HG02973 (cell line): ENCODE measurements around the gene SPATA2.

Experiments used
- ATAC-seq: cut with Tn5 transposase; IDR thresholded peaks from one replicate; pipeline ENCODE4 v1.9.1; 2021; ENCODE audit warnings: moderate library complexity; ENCODE audit not compliant: unreplicated experiment

The SPATA2 gene

DNA sequence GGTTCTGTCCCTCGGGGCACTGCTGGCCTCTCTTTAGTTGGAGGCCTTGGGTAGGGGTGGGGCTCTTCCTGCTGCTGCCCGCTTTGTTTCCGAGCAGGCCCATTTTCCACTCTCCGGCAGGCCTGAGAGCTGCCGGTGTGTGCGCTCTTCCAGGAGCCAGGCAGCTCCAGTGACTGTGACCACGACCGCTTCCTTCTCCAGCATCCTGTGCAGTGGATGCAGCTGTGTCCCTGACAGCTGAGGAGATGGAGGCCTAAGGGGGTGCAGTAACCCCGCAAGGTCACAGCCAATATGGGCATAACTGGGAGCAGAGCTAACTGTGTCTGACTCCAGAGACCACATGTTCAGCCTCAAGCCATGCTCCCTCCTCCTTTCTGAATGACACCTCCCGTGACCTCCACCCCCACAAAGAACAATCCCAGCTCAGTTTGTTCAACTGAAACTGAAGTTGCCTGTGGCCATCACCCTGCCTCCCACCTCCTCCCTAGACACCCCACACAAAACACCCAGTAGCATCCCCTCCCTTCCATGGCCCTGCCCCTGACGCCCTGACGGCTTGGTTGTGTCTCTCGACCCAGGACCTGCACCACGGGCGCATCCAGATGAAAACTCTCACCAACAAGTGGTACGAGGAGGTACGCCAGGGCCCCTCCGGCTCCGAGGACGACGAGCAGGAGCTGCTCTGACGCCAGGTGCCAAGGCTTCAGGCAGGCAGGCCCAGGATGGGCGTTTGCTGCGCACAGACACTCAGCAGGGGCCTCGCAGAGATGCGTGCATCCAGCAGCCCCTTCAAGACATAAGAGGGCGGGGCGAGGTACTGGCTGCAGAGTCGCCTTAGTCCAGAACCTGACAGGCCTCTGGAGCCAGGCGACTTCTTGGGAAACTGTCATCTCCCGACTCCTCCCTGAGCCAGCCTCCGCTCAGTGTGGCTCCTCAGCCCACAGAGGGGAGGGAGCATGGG is 27.8 kb downstream of the SPATA2 start:
- ATAC-seq = no peak

DNA sequence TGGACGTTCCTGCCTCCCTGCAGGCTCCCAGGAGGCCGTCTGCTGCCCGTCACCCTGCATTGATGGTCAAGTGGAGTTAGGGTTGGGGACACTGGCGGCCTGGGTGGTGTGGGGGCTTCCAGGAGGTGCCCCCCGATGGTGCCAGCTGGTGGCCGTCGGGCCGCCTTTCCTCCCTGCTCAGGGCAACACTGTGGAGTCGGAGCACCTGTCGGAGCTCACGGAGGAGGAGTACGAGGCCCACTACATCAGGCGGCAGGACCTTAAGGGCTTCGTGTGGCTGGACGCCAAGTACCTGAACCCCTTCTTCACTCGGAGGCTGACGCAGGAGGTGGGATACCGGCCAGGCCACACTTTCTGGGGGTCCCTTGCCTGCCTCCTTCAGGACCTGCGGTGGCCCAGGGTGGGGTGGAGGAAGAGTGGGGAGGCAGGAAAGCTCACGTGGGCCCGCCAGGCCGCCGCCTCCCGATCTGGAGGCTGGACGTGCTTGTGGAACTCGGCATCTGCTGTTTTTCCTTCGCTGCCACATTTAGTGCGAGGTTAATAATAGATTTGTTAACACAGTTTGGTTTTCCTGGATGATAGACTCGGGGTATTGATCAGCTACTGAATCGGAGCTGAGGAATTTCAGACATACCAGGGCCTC is 28.6 kb downstream of the SPATA2 start:
- ATAC-seq = no peak

DNA sequence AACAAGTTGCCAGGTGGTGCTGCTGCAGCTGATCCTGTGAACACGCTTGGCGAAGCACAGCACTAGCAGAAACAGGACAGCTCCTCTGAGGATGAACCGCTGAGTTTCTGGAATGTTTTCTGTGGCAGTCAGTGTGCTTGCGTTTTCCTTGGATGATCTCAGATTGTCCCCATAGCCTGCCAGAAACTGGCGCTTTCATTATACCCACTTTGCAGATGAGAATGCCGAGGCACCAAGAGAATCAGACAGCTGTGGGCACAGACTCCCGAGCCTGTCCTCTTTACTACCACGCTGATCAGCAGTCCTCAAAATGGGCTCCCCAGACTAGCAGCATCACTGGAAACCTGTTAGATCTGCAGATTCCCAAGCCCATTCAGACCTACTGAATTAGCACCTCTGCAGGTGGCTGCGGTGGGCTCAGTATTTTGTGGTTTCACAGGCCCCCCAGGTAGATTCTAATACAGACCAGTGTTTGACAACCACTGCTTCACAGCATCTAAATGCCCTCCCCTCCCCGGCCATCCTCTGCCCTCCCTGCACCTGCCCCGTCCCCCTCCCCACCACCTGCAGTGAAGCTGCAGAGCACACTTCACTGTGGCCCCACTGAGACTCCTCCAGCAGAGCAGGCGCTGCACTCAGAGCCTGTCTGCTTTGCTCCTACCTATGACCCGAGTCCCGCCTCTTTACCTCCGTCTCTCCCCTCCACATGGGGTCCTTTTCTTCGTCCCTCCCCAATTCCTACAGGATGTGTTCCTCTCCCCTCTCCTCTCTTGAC is 29.6 kb downstream of the SPATA2 start:
- no peak for ATAC-seq

DNA sequence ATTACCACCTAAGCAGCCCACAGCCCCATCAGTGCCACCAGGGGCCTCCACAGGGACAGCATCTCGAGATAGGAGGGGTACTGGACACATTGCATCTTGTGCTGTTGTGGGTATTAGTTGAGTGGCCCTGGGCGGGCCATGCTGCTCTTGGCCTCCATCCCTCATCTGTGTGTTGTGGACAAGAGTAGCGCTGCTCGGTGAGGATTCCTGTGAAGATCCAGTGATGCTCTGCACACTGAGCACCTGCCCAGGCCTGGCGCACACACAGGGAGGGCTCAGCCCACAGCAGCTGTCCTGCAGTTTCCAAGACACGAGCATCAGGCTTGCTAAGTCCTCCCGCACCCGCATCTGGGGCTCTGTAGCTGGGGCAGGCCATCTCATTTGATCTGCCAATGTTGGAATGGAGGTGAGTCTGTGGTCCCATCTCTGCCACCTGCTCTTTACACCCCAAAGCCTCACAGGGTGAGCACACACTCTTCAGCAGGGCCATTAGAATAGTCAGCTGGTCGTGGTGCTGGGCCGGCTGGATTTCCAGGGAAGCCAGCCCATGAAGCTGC is 32.0 kb downstream of the SPATA2 start:
- ATAC-seq = no peak

DNA sequence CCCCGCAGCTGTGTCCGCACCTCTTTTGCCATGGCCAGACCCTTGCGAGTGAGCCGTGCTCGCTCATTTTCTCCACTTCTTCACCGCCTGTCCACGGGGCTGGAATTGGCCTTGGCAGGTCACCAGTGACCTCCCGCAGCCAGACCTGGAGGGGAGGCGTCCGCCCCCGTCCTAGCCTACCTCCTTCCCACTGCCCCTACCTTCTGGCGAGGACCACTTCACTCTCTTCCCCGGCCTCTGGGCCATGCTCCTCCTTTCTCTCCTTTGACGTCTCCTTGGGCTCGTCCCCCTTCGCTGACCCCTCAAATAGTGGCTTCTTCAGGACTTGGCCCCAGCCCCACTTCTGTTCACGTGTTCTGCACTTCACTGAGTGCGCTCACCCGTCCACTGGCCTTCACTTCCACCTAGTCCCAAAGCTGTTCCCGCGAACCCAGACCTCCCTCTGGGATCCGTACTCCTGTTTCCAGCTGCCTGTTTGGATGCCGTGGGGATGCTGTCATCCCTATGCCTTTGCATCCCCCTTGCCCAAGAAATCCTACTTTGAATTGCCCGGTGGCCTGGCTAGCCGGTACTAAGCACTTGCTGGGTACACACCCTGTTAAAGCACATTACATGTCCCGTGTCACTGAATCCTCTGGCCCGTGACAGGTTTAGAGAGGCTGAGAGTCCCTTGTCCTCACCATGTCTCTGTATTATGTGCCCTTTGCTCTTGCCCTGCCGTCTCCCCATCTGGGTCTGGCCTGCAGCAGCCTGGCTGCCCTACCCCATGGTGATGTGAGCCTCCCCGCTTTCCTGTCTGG is 33.0 kb downstream of the SPATA2 start:
- ATAC-seq = no peak

DNA sequence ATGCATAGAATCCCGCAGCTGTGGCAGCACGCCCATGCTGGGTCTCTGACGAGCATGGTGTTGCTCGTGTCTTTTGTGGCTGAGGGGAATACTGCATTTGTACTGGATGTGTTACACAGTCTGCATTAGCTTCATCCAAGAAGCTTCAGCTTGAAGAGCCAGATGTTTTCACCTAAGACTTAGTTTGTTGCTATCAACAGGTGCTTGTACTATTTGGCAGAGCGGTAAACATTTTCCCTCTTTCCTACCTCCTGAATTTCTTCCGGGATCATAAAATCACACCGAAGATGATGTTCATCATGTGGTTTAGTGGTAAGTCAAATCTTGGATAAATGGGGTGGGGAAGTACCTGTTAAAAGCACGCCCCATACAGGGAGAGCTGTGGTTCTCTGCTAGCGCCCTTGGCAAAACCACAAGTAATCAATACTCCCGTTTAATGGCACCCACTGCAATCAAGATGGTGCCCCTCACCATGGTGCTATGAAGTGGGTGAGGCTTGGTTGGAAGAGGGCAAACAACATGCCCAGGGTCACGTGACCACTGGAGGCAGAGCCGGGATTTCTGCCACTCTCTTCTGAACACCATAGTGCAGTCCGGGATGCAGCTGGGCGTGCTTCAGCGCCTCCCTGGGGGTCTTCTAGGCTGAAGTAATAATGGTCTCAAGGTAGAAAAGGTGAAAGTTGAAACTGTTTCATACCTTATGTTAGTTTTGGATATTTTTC is 34.4 kb downstream of the SPATA2 start:
- no peak for ATAC-seq

DNA sequence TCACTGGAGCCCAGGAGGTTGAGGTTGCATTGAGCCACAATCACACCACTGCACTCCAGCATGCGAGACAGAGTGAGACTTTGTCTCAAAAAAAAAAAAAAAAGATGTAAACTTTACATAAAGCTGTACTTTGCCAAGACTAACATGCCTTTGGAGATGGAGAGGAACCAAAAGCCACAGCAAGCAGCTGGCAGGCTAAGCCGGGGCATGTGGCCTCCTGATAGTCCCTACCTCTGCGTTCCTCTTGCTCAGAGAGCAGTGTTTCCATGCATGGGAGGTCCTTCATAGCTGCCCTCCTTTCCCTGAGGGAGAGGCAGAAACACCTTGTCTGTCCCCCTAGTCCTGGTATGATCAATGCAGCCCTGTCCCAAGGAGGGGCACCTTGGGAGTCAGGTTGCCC is 35.2 kb downstream of the SPATA2 start:
- no peak for ATAC-seq

DNA sequence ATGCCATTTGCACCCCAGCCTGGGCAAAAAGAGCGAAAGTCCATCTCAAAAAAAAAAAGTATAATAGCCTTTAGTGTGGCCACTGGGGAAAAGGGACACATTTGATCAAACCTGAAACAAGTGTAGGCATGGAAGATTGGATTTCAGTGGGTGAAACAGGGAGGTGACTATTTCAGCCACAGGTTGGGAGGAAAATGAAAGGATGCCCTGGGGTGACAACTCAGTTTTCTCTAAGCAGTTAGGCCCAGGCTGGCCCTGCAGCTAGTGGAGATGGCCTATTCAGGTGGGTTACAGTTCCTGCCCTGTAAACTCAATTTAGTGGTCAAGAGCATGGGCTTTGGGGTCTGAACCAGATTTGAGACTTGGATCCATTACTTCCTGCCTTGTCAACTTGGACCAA is 36.4 kb downstream of the SPATA2 start:
- no peak for ATAC-seq

DNA sequence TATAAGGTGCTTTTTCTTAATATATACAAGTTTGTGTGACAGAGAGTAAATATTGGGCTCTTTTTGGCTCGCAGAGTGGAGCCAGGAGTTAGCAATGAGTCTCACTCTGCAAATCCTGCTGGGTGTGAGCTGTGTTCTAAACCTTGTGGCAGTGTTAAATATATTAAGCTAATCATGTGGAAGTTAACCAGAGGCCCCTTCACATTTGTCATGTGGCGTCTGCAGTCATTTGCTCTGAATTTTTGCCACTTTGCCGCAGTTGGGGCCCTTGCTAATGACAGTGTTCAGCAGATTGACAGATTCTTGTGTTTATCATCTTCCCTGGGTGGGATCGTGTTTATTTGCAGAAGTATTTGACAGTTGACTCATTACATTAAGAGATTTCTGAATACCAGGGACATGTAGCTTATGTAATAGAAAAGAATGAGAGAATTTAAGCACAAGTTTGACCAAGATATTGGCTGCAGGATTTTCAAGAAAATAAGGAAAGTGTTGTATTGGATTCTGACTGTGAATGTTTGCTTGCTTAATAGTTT is 37.9 kb downstream of the SPATA2 start:
- no peak for ATAC-seq

DNA sequence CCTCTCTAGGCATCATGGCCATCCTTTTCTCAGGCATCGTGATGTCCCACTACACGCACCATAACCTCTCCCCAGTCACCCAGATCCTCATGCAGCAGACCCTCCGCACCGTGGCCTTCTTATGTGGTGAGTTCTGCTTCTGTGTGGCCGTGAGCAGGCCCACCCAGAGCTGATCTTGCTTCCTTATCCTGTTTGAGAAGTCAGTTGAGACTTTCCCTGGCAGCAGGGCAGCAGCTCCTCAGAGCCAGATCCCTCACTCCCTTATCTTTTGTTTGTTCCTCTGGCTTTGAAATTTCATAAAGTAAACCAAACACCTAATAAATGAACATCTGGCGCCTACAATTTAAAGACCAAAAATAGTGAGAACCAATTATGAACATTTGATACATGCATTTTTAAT is 40.6 kb downstream of the SPATA2 start:
- ATAC-seq = no peak

DNA sequence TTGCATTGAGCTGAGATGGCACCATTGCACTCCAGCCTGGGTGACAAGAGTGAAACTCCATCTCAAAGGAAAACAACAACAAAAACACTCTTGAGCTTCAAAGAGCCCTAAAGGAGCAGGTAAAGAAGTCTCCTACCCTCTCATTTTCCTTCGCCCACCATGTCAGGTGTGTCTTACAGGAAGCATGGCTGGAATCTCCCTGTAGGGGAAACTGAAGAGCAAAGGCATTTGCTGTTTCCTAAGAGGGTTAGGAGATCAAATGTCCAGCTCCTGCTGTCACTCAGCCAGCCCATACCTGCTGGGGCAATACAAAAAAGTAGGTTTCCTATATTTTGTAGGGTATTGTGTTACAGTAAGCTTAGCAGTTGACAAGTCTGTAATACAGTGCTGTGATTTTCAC is 43.3 kb downstream of the SPATA2 start:
- ATAC-seq = no peak

DNA sequence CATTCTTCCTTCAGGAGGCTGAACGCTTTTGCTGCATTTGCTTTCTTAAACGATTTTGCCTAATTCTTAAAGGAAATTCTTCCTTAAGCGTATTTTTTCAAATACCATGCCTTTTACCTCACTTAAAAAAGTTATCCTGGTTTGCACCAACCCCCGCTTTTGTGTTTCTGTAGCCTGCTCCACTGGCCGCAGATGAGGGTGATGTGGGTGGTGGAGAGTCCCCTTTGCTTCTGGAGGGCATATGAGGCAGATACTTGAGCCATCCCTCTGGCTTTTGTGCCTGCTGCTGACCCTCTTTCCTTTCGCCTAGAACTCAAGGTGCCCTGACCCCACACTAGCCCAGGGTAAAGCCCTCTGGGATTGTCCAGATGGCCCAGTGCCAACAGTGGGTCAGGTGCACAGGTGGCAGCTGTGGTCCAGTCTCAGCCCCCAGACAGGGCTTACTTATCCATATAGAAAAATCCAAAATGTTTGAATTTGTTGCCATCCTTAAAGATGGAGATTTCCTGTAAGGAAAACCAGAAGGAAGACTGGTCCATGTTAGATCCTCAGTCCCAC is 43.9 kb downstream of the SPATA2 start:
- no peak for ATAC-seq

DNA sequence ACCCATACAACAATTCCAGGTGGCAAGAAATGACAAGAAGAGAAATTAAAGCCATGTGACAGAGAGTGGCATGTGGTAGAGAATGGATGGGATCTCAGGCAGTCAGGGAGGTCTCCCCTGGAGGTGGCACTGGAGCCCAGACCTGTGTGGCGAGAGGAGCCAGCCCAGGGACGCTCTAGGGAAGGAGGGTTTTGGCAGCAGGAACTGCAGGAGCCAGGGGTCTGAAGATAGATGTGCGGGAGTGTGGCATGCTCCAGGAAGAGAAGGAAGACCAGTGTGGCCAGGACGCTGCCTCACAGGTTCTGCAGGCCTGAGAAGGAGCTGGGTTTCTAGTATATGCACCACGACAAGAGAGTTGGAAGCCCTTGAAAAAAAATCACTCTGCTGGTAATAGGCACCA is 45.1 kb downstream of the SPATA2 start:
- no peak for ATAC-seq

DNA sequence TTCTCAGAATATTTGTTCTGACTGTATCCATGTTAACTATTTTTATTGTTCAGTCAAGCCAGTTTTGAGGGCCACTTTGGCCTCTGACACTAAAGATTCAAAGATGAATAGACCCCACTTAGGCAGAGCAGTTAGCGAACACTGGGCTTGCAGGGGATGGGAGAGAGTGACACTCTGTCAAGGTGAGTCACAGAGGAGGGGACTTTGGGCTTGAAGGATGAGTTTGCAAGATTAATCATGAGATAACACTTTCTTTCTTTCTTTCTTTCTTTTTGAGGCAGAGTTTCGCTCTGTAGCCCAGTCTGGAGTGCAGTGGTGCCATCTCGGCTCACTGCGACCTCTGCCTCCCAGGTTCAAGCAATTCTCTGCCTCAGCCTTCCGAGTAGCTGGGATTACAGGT is 46.4 kb downstream of the SPATA2 start:
- no peak for ATAC-seq

DNA sequence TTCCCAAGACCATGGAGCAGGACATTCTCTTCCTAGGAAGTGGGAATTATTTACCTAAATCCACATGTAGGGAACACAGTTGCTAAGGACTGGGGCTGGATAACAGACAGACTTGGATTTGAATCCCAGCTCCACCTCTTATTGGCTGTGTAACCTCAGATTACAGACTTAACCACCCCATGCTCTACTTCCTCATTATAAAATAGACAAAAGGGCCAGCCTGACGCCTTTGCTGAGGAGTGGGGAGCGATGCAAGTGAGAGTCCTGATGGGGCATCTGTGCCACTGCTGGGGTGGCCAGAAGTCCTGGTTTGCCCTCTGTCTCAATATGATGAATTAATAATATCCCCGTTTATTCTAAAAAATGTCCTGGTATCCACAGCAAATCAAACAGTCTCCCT is 46.8 kb downstream of the SPATA2 start:
- ATAC-seq = no peak

DNA sequence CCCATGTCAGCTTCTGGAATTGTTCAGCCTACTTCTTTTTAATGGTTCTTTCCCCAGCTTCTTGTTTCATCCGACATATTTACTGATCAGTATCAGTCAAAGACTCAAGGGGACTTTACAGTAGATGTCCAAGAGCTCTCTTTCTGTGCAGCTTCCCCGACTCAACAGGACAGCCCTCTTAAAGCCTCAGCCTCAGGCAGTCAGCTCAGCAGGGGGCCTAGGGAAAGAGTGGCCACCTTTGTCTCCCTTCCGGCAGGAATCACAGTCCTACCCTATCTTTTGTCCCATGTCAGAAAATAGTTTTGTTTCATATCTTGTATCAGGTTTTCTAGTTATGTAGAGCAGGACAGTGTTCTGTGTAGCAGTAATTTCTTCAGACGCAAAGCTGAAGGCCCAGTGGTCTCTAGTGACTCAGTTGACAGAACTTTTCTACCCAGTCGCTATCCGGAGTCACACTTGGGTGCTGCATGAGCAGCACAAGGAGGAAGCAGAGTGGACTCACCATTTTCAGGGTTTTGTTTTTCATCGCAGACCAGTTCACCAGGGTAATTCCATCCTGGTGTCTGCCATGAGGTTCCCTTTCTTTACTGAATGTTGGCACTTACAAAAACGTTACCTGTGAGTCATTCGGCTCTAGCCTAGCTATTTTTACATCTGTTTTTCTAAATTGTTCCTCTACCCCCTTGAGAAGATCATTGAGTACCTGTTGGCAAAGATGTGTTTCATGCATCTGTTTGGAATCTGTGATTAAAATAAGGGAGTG is 47.7 kb downstream of the SPATA2 start:
- ATAC-seq = no peak

DNA sequence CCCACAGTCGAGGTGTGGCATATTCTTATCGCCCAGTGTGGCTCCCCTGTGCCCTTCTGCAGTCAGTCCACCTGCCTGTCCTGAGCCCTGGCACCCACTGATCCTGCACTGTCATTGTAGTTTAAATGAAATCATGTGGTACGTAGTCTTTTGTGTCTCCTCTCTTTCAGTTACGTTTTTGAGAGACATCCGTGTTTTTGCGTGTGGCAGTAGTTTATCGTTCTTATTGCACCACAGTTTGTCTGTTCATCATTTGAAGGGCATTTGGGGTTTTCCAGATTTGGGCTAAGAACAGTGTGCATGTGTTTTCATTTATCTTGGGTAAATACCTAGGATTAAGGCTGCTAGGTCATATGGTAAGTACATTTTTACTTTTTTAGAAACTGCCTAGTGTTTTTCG is 49.3 kb downstream of the SPATA2 start:
- ATAC-seq = no peak

DNA sequence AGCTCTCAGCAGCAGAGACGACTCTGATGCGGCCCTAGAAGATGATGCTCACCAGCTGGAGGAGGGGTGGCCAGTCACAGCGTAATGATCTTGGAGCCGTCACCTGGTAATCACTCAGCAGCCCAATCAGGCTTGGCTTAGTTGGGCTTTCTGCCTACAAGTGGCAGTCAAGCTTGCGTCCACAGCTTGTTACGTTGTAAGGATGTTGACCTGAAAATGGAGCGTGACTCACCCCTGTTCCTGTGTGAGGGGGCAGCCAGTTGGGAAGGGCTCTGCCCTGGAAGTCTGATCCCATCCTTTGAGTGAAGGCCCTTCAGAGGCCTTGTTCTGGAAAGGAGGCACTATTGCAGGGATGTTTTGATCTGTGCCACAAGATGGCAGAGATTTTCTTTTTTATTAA is 49.8 kb downstream of the SPATA2 start:
- no peak for ATAC-seq

DNA sequence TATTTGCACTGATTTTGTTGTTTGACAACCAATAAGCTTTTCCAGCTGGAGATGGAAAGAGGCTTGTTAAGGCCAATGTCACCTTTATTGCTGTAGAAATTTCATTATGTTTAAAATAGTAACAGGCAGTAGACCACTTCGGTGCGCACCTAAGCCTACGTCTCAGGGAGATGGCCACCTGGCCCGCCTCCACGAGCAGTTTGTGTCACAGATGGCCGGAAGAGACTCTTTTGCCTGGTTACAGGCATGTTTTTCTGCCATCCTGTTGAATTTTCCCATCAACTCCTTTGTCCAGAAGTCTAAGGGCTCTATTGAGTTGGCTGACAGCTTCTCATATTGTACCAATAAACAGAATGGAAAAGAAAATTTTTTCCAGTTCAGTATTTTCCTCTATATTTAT is 51.7 kb downstream of the SPATA2 start:
- no peak for ATAC-seq
